Measurements from ENCODE around the gene ATG12. TPM values are rescaled to one million over a fixed set of nuclear protein-coding genes. Genes with fewer than 3 reads are reported as not detected.

The ATG12 gene
- polyA plus RNA-seq, 1 donor from 2014 or later: 141 TPM

GRCh38 chr5:115857626-115858349 lies 16.4 kb upstream of the ATG12 start:
- Histone ChIP-seq H3K4me2 (ENCODE audit: low read length) (no peak overlapping the region), H4K20me1 (ENCODE audit: insufficient read depth) (no peaks in the 10 kb centered on the region)

GRCh38 chr5:115857057-115857479 lies 15.7 kb upstream of the ATG12 start:
- no peak overlapping the region for H3K9ac ChIP-seq (ENCODE audit: low read length)
- H3K4me3 ChIP-seq (ENCODE audit: low read length): no peak overlapping the region
- H2AFZ ChIP-seq (ENCODE audit: low read depth, low read length): no peak overlapping the region
- H3K9me3 ChIP-seq (ENCODE audit: low read length): peaks cover 3% of the 10 kb centered on the region
- TF ChIP-seq CTCF (IDR thresholded peaks at IDR 0.05; ENCODE audit: poor library complexity, severe bottlenecking) (no peak), SMC3 (conservative IDR thresholded peaks at IDR 0.05; ENCODE audit: poor library complexity) (no peak), RAD21 (conservative IDR thresholded peaks at IDR 0.05) (no peak), POLR2AphosphoS5 (IDR thresholded peaks at IDR 0.05) (no peak), EP300 (conservative IDR thresholded peaks at IDR 0.05; ENCODE audit: poor library complexity, severe bottlenecking) (no peak)
- H3K4me2 ChIP-seq (ENCODE audit: low read length): no peak overlapping the region
- H3K79me2 ChIP-seq (replicated peaks; ENCODE audit: insufficient read depth, low read length): peaks cover 50% of the 10 kb centered on the region
- H4K20me1 ChIP-seq (ENCODE audit: insufficient read depth): no peaks in the 10 kb centered on the region
- no peak overlapping the region for H3K27ac ChIP-seq (ENCODE audit: low read length)
- H3K36me3 ChIP-seq (ENCODE audit: insufficient read depth, low read length): no peaks in the 10 kb centered on the region
- no peaks in the 10 kb centered on the region for H3F3A ChIP-seq (ENCODE audit: insufficient read depth, low read length, poor library complexity, severe bottlenecking)
- no peaks in the 10 kb centered on the region for H3K27me3 ChIP-seq (ENCODE audit: insufficient read depth, low read depth, low read length)
- no peaks in the 10 kb centered on the region for H3K9me2 ChIP-seq (ENCODE audit: insufficient read depth, low read length)

More at GRCh38 chr5:115857626-115858349, 16.4 kb upstream of the ATG12 start:
- H3K9me2 ChIP-seq (ENCODE audit: insufficient read depth, low read length): no peaks in the 10 kb centered on the region
- H3K9ac ChIP-seq (ENCODE audit: low read length): no peak overlapping the region
- no peaks in the 10 kb centered on the region for H3F3A ChIP-seq (ENCODE audit: insufficient read depth, low read length, poor library complexity, severe bottlenecking)
- no peak for TF ChIP-seq EP300 (conservative IDR thresholded peaks at IDR 0.05; ENCODE audit: poor library complexity, severe bottlenecking)
- H3K4me3 ChIP-seq (ENCODE audit: low read length): no peak overlapping the region
- no peaks in the 10 kb centered on the region for H3K27me3 ChIP-seq (ENCODE audit: insufficient read depth, low read depth, low read length)
- peaks cover 3% of the 10 kb centered on the region for H3K9me3 ChIP-seq (ENCODE audit: low read length)
- H2AFZ ChIP-seq (ENCODE audit: low read depth, low read length): no peak overlapping the region
- peaks cover 44% of the 10 kb centered on the region for H3K79me2 ChIP-seq (replicated peaks; ENCODE audit: insufficient read depth, low read length)
- H3K27ac ChIP-seq (ENCODE audit: low read length): no peak overlapping the region
- no peaks in the 10 kb centered on the region for H3K36me3 ChIP-seq (ENCODE audit: insufficient read depth, low read length)

- H3K36me3 ChIP-seq (ENCODE audit: insufficient read depth, low read length): no peaks in the 10 kb centered on the region
- H3K79me2 ChIP-seq (replicated peaks; ENCODE audit: insufficient read depth, low read length): peaks cover 60% of the 10 kb centered on the region
- H3K4me2 ChIP-seq (ENCODE audit: low read length): no peak overlapping the region
- H3K9me2 ChIP-seq (ENCODE audit: insufficient read depth, low read length): no peaks in the 10 kb centered on the region
- H3K9ac ChIP-seq (ENCODE audit: low read length): no peak overlapping the region
- H3F3A ChIP-seq (ENCODE audit: insufficient read depth, low read length, poor library complexity, severe bottlenecking): no peaks in the 10 kb centered on the region
- TF ChIP-seq EP300 (conservative IDR thresholded peaks at IDR 0.05; ENCODE audit: poor library complexity, severe bottlenecking): no peak
- TF ChIP-seq SMC3 (conservative IDR thresholded peaks at IDR 0.05; ENCODE audit: poor library complexity): no peak
- no peak for TF ChIP-seq TAF1 (IDR thresholded peaks at IDR 0.05; ENCODE audit: low read depth)
- TF ChIP-seq REST (IDR thresholded peaks at IDR 0.05; ENCODE audit: borderline replicate concordance): no peak
- no peak for TF ChIP-seq MXI1 (conservative IDR thresholded peaks at IDR 0.05; ENCODE audit: poor library complexity, severe bottlenecking)
- no peak for TF ChIP-seq POLR2AphosphoS5 (IDR thresholded peaks at IDR 0.05)
- no peak for TF ChIP-seq RAD21 (conservative IDR thresholded peaks at IDR 0.05)
- no peak for TF ChIP-seq CTCF (IDR thresholded peaks at IDR 0.05; ENCODE audit: poor library complexity, severe bottlenecking)
- TF ChIP-seq EZH2 (IDR thresholded peaks at IDR 0.05; ENCODE audit: borderline replicate concordance, insufficient read depth, low read length, poor library complexity, severe bottlenecking): no peak
- H3K9me3 ChIP-seq (ENCODE audit: low read length): peaks cover 3% of the 10 kb centered on the region
- no peak overlapping the region for H3K4me3 ChIP-seq (ENCODE audit: low read length)
- H4K20me1 ChIP-seq (ENCODE audit: insufficient read depth): no peaks in the 10 kb centered on the region
- no peak overlapping the region for H2AFZ ChIP-seq (ENCODE audit: low read depth, low read length)
- H3K27me3 ChIP-seq (ENCODE audit: insufficient read depth, low read depth, low read length): no peaks in the 10 kb centered on the region
- H3K27ac ChIP-seq (ENCODE audit: low read length): no peak overlapping the region
Observed at GRCh38 chr5:115855959-115856358, 14.6 kb upstream of the ATG12 start.

All from neural cell (in vitro differentiated cells).